ENCODE data around the gene ARHGAP32. TPM values are rescaled to one million over a fixed set of nuclear protein-coding genes. Genes with fewer than 3 reads are reported as not detected.

The ARHGAP32 gene
- total RNA-seq, 1 experiment from 2014 or later = 27.8 TPM

- TF ChIP-seq SIN3A (IDR thresholded peaks at IDR 0.05; ENCODE audit: low read depth) (no peak), JUND (IDR thresholded peaks at IDR 0.05) (no peak)
- intact Hi-C loops (cut with micrococcal nuclease) = no loop called here
- no peak overlapping the region for H3K9ac ChIP-seq (ENCODE audit: low read length)
- no peak overlapping the region for H2AFZ ChIP-seq (ENCODE audit: low read depth, low read length, poor library complexity, severe bottlenecking)
- POLR2A ChIA-PET = interaction anchor here (1.2 kb wide), 1 partner anchor 18 kb away, joined by 3 read pairs; no protein-coding TSS in a partner anchor
- no peaks in the 10 kb centered on the region for H3K27me3 ChIP-seq (ENCODE audit: insufficient read depth, low read length)
- CTCF ChIA-PET = no interaction called here
- H3K36me3 ChIP-seq (ENCODE audit: control insufficient read depth in 1 of 2, insufficient read depth in 2 of 2, low read length in 2 of 2) = no peaks in the 10 kb centered on the region
- H3K9me3 ChIP-seq (ENCODE audit: control insufficient read depth in 1 of 2, insufficient read depth in 1 of 2, low read depth in 1 of 2, low read length in 2 of 2) = no peaks in the 10 kb centered on the region
- H3K4me3 ChIP-seq (replicated peaks in 1 of 2; ENCODE audit: low read depth in 1 of 2, low read length in 2 of 2) = no peak overlapping the region
- no peaks in the 10 kb centered on the region for H4K20me1 ChIP-seq (ENCODE audit: insufficient read depth)
- H3K4me2 ChIP-seq (ENCODE audit: low read length) = no peak overlapping the region
- DNase-seq (ENCODE audit: low read depth, low spot score) (no peak), ATAC-seq (no peak)
- no TSS peak for BruUV-seq (replicated peaks)
- H3K79me2 ChIP-seq (ENCODE audit: insufficient read depth, low read length) = no peaks in the 10 kb centered on the region
- H3K9me2 ChIP-seq (ENCODE audit: insufficient read depth) = no peaks in the 10 kb centered on the region; the same call in 1 of the 2 replicates
- RAD21 ChIA-PET (ENCODE audit: low non-redundant PET in 1 of 2, low total read pairs in 2 of 2, uncharacterized antibody in 2 of 2, unreplicated experiment in 2 of 2) = no interaction called here
- H3K4me1 ChIP-seq (ENCODE audit: control insufficient read depth in 1 of 2, insufficient read depth in 2 of 2, low read length in 2 of 2) = no peaks in the 10 kb centered on the region
- H3K27ac ChIP-seq (ENCODE audit: low read depth, low read length) = no peak overlapping the region
Measured at GRCh38 chr11:129042503-129042902, 149.6 kb downstream of the ARHGAP32 start.

GRCh38 chr11:129041611-129042018, 150.5 kb downstream of the ARHGAP32 start:
- POLR2A ChIA-PET = interaction anchor here (1.2 kb wide), 1 partner anchor 17 kb away, joined by 3 read pairs; no protein-coding TSS in a partner anchor
- Histone ChIP-seq H3K27me3 (ENCODE audit: insufficient read depth, low read length) (no peaks in the 10 kb centered on the region), H3K27ac (ENCODE audit: low read depth, low read length) (no peak overlapping the region), H4K20me1 (ENCODE audit: insufficient read depth) (no peaks in the 10 kb centered on the region), H2AFZ (ENCODE audit: low read depth, low read length, poor library complexity, severe bottlenecking) (no peak overlapping the region), H3K4me1 (ENCODE audit: control insufficient read depth in 1 of 2, insufficient read depth in 2 of 2, low read length in 2 of 2) (no peaks in the 10 kb centered on the region), H3K4me2 (ENCODE audit: low read length) (no peak overlapping the region), H3K9me2 (ENCODE audit: insufficient read depth) (no peaks in the 10 kb centered on the region; the same call in 1 of the 2 replicates), H3K79me2 (ENCODE audit: insufficient read depth, low read length) (no peaks in the 10 kb centered on the region), H3K36me3 (ENCODE audit: control insufficient read depth in 1 of 2, insufficient read depth in 2 of 2, low read length in 2 of 2) (no peaks in the 10 kb centered on the region), H3K9ac (ENCODE audit: low read length) (no peak overlapping the region), H3K9me3 (ENCODE audit: control insufficient read depth in 1 of 2, insufficient read depth in 1 of 2, low read depth in 1 of 2, low read length in 2 of 2) (no peaks in the 10 kb centered on the region), H3K4me3 (replicated peaks in 1 of 2; ENCODE audit: low read depth in 1 of 2, low read length in 2 of 2) (no peak overlapping the region)
- BruUV-seq (replicated peaks) = no TSS peak
- CTCF ChIA-PET = no interaction called here
- intact Hi-C loops (cut with micrococcal nuclease) = no loop called here
- ATAC-seq (no peak), DNase-seq (ENCODE audit: low read depth, low spot score) (no peak)
- RAD21 ChIA-PET (ENCODE audit: low non-redundant PET in 1 of 2, low total read pairs in 2 of 2, uncharacterized antibody in 2 of 2, unreplicated experiment in 2 of 2) = no interaction called here
- no peak for TF ChIP-seq CEBPB (IDR thresholded peaks at IDR 0.05; ENCODE audit: low read depth)
- TF ChIP-seq ZNF274 (IDR thresholded peaks at IDR 0.05; ENCODE audit: low read depth, low read length) = no peak
- no peak for TF ChIP-seq ATF3 (IDR thresholded peaks at IDR 0.05)
- TF ChIP-seq RAD21 (IDR thresholded peaks at IDR 0.05; ENCODE audit: low read depth) = no peak
- TF ChIP-seq JUND (IDR thresholded peaks at IDR 0.05) = no peak
- TF ChIP-seq CBX3 (IDR thresholded peaks at IDR 0.05; ENCODE audit: low read depth) = no peak
- no peak for TF ChIP-seq TCF7L2 (IDR thresholded peaks at IDR 0.05; ENCODE audit: borderline replicate concordance, extremely low read depth, insufficient read depth, insufficient read length)
- no peak for TF ChIP-seq CTCF (IDR thresholded peaks at IDR 0.05 in 2 of 3, conservative IDR thresholded peaks at IDR 0.05 in 1 of 3; ENCODE audit: borderline replicate concordance in 1 of 3, insufficient read depth in 1 of 3, low read depth in 2 of 3, low read length in 2 of 3)
- TF ChIP-seq SRF (IDR thresholded peaks at IDR 0.05; ENCODE audit: low read depth) = no peak
- no peak for TF ChIP-seq SP1 (IDR thresholded peaks at IDR 0.05; ENCODE audit: low read depth)
- no peak for TF ChIP-seq ZBTB33 (IDR thresholded peaks at IDR 0.05; ENCODE audit: extremely low read depth, insufficient replicate concordance, low read length)
- TF ChIP-seq REST (IDR thresholded peaks at IDR 0.05; ENCODE audit: low read depth) = no peak
